Liver (tissue), 9 donors: ENCODE measurements around the gene IGFBP1. TPM values are rescaled to one million over a fixed set of nuclear protein-coding genes. Genes with fewer than 3 reads are reported as not detected.

Source experiments
- DNase-seq: peaks from one replicate; pipeline ENCODE4 v3.0.0-alpha.2; 2017; ENCODE audit warnings: low spot score
- H3K27ac ChIP-seq, 2 donors: one replicate each; pipeline ENCODE4 v1.7.0; 2013; ENCODE audit warnings: inconsistent platforms in 2 of 2, low read length in 2 of 2, control low read depth in 1 of 2, low read depth in 1 of 2, mild to moderate bottlenecking in 1 of 2
- H3K27me3 ChIP-seq, 4 donors: one replicate each; pipeline versions ENCODE4 v1.6.1 to v1.7.0; 2013; ENCODE audit warnings: low read length in 3 of 4, inconsistent platforms in 1 of 4, mild to moderate bottlenecking in 1 of 4, moderate library complexity in 1 of 4; ENCODE audit not compliant: control insufficient read depth in 4 of 4, insufficient read depth in 4 of 4
- H3K36me3 ChIP-seq, 4 donors: one replicate each; pipeline versions ENCODE4 v1.6.1 to v1.7.0; 2013; ENCODE audit warnings: low read length in 3 of 4, mild to moderate bottlenecking in 3 of 4, low read depth in 1 of 4, moderate library complexity in 1 of 4; ENCODE audit not compliant: control insufficient read depth in 4 of 4, insufficient read depth in 3 of 4
- H3K4me1 ChIP-seq, 4 donors: one replicate each; pipeline versions ENCODE4 v1.6.1 to v1.7.0; 2013; ENCODE audit warnings: low read length in 3 of 4, mild to moderate bottlenecking in 3 of 4, moderate library complexity in 1 of 4; ENCODE audit not compliant: control insufficient read depth in 4 of 4, insufficient read depth in 4 of 4
- H3K4me3 ChIP-seq, 3 donors: one replicate each; pipeline versions ENCODE4 v1.6.1 to v1.7.0; 2013; ENCODE audit warnings: low read length in 3 of 3, control low read depth in 1 of 3, low read depth in 1 of 3, mild to moderate bottlenecking in 1 of 3
- H3K9ac ChIP-seq, 2 donors: one replicate each; pipeline ENCODE4 v1.7.0; 2013; ENCODE audit warnings: low read length in 2 of 2, mild to moderate bottlenecking in 2 of 2, moderate library complexity in 2 of 2, control low read depth in 1 of 2, low read depth in 1 of 2
- H3K9me3 ChIP-seq, 4 donors: one replicate each; pipeline versions ENCODE4 v1.6.1 to v1.7.0; 2013; ENCODE audit warnings: low read length in 3 of 4; ENCODE audit not compliant: control insufficient read depth in 4 of 4
- EGR1 ChIP-seq, 2 donors: IDR thresholded peaks; 2 replicates each; pipeline ENCODE4 v1.6.1; 2016 to 2018; ENCODE audit warnings: antibody characterized with exemption in 2 of 2, low read depth in 2 of 2
- FOXA1 ChIP-seq: IDR thresholded peaks from 2 replicates; pipeline ENCODE4 v1.6.1; 2016; ENCODE audit warnings: antibody characterized with exemption
- FOXA2 ChIP-seq: IDR thresholded peaks from 2 replicates; pipeline ENCODE4 v1.6.1; 2016; ENCODE audit warnings: antibody characterized with exemption
- GABPA ChIP-seq, 2 donors: IDR thresholded peaks in 1 of 2; conservative IDR thresholded peaks in 1 of 2; 2 replicates each; pipeline ENCODE4 v1.6.1; 2016; ENCODE audit warnings: antibody characterized with exemption in 2 of 2, mild to moderate bottlenecking in 1 of 2, moderate library complexity in 1 of 2
- HNF4A ChIP-seq, 2 donors: conservative IDR thresholded peaks; 2 replicates each; pipeline ENCODE4 v1.6.1; 2016; ENCODE audit warnings: antibody characterized with exemption in 2 of 2, mild to moderate bottlenecking in 2 of 2
- HNF4G ChIP-seq: IDR thresholded peaks from 2 replicates; pipeline ENCODE4 v1.6.1; 2016; ENCODE audit warnings: antibody characterized with exemption
- JUND ChIP-seq, 2 donors: IDR thresholded peaks; 2 replicates each; pipeline ENCODE4 v1.6.1; 2016; ENCODE audit warnings: antibody characterized with exemption in 2 of 2
- NR2F2 ChIP-seq: IDR thresholded peaks from 2 replicates; pipeline ENCODE4 v1.6.1; 2016; ENCODE audit warnings: antibody characterized with exemption
- RAD21 ChIP-seq, 2 donors: IDR thresholded peaks; 2 replicates each; pipeline ENCODE4 v1.6.1; 2016; ENCODE audit warnings: antibody characterized with exemption in 2 of 2, mild to moderate bottlenecking in 2 of 2
- RXRA ChIP-seq, 2 donors: IDR thresholded peaks; 2 replicates each; pipeline ENCODE4 v1.6.1; 2017 to 2018; ENCODE audit warnings: antibody characterized with exemption in 2 of 2, mild to moderate bottlenecking in 1 of 2
- SP1 ChIP-seq: IDR thresholded peaks from 2 replicates; pipeline ENCODE4 v1.6.1; 2018; ENCODE audit warnings: antibody characterized with exemption, mild to moderate bottlenecking
- TAF1 ChIP-seq: conservative IDR thresholded peaks from 2 replicates; pipeline ENCODE4 v1.6.1; 2016; ENCODE audit warnings: antibody characterized with exemption, mild to moderate bottlenecking
- YY1 ChIP-seq: IDR thresholded peaks from 2 replicates; pipeline ENCODE4 v1.6.1; 2016; ENCODE audit warnings: antibody characterized with exemption, mild to moderate bottlenecking
- WGBS: extraction: QIAGEN DNeasy Blood & Tissue Kit; methylation state at CpG from one replicate; pipeline ENCODE4 v1.1.7; 2013; 5-methylcytosine and 5-hydroxymethylcytosine counted together
- polyA plus RNA-seq, 2 donors: library from polyadenylated mRNA; stranded (reverse) in 1 of 2; unstranded in 1 of 2; fragments of 200-250 nt in 1 of 2; fragments of >200 nt in 1 of 2; fragmentation: Nextera tagmentation in 1 of 2; extraction: Ambion mirVana in 1 of 2; gene quantifications; one replicate each; pipeline versions ENCODE4 v1.2.1 to v1.2.3, GENCODE V29; 2013 to 2015
- total RNA-seq, 2 donors: library from RNA; depleted of rRNA; stranded (reverse); fragments of >200 nt; gene quantifications; one replicate each; pipeline ENCODE4 v1.2.3, GENCODE V29; 2014
- TF ChIP-seq, protein P1 (sequence below): IDR thresholded peaks from 2 replicates; pipeline ENCODE4 v1.6.1; 2016; ENCODE audit warnings: antibody characterized with exemption
- TF ChIP-seq, protein P2 (sequence below): IDR thresholded peaks from 2 replicates; pipeline ENCODE4 v1.6.1; 2016; ENCODE audit warnings: antibody characterized with exemption
- TF ChIP-seq, protein P3 (sequence below): fragments of 150-350 bp; IDR thresholded peaks from 2 replicates; pipeline ENCODE4 v1.5.1; 2017; ENCODE audit warnings: improper control_type of control experiment, low read depth, low read length; ENCODE audit not compliant: missing input control
- TF ChIP-seq, protein P4 (sequence below): IDR thresholded peaks from 2 replicates; pipeline ENCODE4 v1.6.1; 2016; ENCODE audit warnings: antibody characterized with exemption
- TF ChIP-seq, protein P5 (sequence below): IDR thresholded peaks from 2 replicates; pipeline ENCODE4 v1.6.1; 2016; ENCODE audit warnings: antibody characterized with exemption, mild to moderate bottlenecking
- donor health status: healthy.
- donor health status: healthy.
- donor health status: healthy.
- donor health status: healthy.
- donor health status: healthy.

The IGFBP1 gene
- total and polyA plus RNA-seq, 4 donors, result 3.5 to 234 (median 63.6) TPM

DNA sequence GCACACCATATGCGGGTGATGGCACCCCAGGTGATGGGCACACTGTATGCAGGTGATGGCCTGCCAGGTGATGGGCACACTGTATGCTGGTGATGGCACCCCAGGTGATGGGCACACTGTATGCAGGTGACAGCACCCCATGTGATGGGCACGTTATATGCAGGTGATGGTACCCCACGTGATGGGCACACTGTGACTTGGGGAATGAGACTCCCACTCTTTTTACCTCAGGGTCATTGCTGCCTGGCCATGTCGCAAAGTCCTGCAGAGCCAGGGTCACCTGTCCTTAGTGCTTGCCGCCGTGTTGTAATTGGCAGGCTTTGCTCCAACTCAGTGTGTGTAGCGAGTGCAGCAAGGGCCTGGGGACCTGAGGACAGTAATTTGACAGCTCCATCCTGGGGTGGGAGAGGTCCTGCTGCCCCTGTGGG lies 7.8 kb upstream of the IGFBP1 start:
- H3K9me3 ChIP-seq, result no peaks in the 10 kb centered on the region
- no peaks in the 10 kb centered on the region for H3K36me3 ChIP-seq
- no peaks in the 10 kb centered on the region for H3K27me3 ChIP-seq
- H3K4me1 ChIP-seq, result peaks cover 0 to 31% (median 14%) of the 10 kb centered on the region in 4 donors
- H3K9ac ChIP-seq, result no peak overlapping the region
- H3K27ac ChIP-seq, result peak overlapping the region; percentile 78 to 94
- TF ChIP-seq FOXA2 (peak; percentile 48), RXRA (IDR thresholded peaks at IDR 0.05) (peak; percentile 94 to 98), SP1 (peak; percentile 89), TAF1 (no peak), YY1 (no peak), JUND (IDR thresholded peaks at IDR 0.05) (peak in 1 of 2 donors; percentile 70), GABPA (IDR thresholded peaks at IDR 0.05 in 1 of 2, conservative IDR thresholded peaks at IDR 0.05 in 1 of 2) (no peak), EGR1 (IDR thresholded peaks at IDR 0.05; ENCODE audit: low read depth in 2 of 2) (peak; percentile 96 to 98), HNF4G (peak; percentile 75), NR2F2 (peak; percentile 9), HNF4A (conservative IDR thresholded peaks at IDR 0.05) (peak; percentile 90 to 93), RAD21 (IDR thresholded peaks at IDR 0.05) (peak in 1 of 2 donors; percentile 32), FOXA1 (peak; percentile 43)
- TF ChIP-seq, protein P1, sequence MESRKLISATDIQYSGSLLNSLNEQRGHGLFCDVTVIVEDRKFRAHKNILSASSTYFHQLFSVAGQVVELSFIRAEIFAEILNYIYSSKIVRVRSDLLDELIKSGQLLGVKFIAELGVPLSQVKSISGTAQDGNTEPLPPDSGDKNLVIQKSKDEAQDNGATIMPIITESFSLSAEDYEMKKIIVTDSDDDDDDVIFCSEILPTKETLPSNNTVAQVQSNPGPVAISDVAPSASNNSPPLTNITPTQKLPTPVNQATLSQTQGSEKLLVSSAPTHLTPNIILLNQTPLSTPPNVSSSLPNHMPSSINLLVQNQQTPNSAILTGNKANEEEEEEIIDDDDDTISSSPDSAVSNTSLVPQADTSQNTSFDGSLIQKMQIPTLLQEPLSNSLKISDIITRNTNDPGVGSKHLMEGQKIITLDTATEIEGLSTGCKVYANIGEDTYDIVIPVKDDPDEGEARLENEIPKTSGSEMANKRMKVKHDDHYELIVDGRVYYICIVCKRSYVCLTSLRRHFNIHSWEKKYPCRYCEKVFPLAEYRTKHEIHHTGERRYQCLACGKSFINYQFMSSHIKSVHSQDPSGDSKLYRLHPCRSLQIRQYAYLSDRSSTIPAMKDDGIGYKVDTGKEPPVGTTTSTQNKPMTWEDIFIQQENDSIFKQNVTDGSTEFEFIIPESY, result peak; percentile 58
- TF ChIP-seq, protein P2, sequence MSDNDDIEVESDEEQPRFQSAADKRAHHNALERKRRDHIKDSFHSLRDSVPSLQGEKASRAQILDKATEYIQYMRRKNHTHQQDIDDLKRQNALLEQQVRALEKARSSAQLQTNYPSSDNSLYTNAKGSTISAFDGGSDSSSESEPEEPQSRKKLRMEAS, result peak; percentile 59
- TF ChIP-seq, protein P3, sequence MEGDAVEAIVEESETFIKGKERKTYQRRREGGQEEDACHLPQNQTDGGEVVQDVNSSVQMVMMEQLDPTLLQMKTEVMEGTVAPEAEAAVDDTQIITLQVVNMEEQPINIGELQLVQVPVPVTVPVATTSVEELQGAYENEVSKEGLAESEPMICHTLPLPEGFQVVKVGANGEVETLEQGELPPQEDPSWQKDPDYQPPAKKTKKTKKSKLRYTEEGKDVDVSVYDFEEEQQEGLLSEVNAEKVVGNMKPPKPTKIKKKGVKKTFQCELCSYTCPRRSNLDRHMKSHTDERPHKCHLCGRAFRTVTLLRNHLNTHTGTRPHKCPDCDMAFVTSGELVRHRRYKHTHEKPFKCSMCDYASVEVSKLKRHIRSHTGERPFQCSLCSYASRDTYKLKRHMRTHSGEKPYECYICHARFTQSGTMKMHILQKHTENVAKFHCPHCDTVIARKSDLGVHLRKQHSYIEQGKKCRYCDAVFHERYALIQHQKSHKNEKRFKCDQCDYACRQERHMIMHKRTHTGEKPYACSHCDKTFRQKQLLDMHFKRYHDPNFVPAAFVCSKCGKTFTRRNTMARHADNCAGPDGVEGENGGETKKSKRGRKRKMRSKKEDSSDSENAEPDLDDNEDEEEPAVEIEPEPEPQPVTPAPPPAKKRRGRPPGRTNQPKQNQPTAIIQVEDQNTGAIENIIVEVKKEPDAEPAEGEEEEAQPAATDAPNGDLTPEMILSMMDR, result no peak
- TF ChIP-seq, protein P4, sequence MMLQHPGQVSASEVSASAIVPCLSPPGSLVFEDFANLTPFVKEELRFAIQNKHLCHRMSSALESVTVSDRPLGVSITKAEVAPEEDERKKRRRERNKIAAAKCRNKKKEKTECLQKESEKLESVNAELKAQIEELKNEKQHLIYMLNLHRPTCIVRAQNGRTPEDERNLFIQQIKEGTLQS, result no peak
- TF ChIP-seq, protein P5, sequence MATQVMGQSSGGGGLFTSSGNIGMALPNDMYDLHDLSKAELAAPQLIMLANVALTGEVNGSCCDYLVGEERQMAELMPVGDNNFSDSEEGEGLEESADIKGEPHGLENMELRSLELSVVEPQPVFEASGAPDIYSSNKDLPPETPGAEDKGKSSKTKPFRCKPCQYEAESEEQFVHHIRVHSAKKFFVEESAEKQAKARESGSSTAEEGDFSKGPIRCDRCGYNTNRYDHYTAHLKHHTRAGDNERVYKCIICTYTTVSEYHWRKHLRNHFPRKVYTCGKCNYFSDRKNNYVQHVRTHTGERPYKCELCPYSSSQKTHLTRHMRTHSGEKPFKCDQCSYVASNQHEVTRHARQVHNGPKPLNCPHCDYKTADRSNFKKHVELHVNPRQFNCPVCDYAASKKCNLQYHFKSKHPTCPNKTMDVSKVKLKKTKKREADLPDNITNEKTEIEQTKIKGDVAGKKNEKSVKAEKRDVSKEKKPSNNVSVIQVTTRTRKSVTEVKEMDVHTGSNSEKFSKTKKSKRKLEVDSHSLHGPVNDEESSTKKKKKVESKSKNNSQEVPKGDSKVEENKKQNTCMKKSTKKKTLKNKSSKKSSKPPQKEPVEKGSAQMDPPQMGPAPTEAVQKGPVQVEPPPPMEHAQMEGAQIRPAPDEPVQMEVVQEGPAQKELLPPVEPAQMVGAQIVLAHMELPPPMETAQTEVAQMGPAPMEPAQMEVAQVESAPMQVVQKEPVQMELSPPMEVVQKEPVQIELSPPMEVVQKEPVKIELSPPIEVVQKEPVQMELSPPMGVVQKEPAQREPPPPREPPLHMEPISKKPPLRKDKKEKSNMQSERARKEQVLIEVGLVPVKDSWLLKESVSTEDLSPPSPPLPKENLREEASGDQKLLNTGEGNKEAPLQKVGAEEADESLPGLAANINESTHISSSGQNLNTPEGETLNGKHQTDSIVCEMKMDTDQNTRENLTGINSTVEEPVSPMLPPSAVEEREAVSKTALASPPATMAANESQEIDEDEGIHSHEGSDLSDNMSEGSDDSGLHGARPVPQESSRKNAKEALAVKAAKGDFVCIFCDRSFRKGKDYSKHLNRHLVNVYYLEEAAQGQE, result peak; percentile 40
- 43% methylated on average over 7 of the region's 7 CpGs for WGBS
- H3K4me3 ChIP-seq, result no peak overlapping the region
- DNase-seq, result no peak
